IMR-90 (cell line): Measurements from ENCODE around the gene PPP3CA. TPM values are rescaled to one million over a fixed set of nuclear protein-coding genes. Genes with fewer than 3 reads are reported as not detected.

ENCODE experiments used
- ATAC-seq: fragments of 200-7000 bp; cut with Tn5 transposase; 2 replicates; pipeline ENCODE4 v1.9.1; 2020; ENCODE audit warnings: low read depth, mild to moderate bottlenecking, moderate library complexity
- BruUV-seq: library from RNA; stranded (reverse); fragments of 400-500 nt; replicated peaks from 2 replicates; lab custom pipeline; 2021; lab: Mats Ljungman, UMichigan
- CTCF ChIA-PET: fragments of 300-600 bp; formaldehyde crosslinking; extraction: SDS; loops from one replicate; lab custom pipeline; 2021; ENCODE audit warnings: antibody characterized with exemption; lab: Yijun Ruan, JAX
- POLR2A ChIA-PET: fragments of 300-600 bp; sonication (Branson Sonifier 250); formaldehyde crosslinking; loops from one replicate; lab custom pipeline; 2022; ENCODE audit warnings: antibody characterized with exemption; ENCODE audit not compliant: unreplicated experiment; lab: Charles Lee
- DNase-seq: peaks from one replicate; pipeline ENCODE4 v3.0.0; 2013
- H2AFZ ChIP-seq: replicated peaks from 2 replicates; pipeline ENCODE3; 2013; ENCODE audit warnings: low read length, mild to moderate bottlenecking; ENCODE audit not compliant: poor library complexity
- H2AK5ac ChIP-seq: 2 replicates; pipeline ENCODE4 v1.6.1; 2013; ENCODE audit warnings: low read depth, low read length, inconsistent platforms
- H2AK9ac ChIP-seq: replicated peaks from 2 replicates; pipeline ENCODE3; 2013; ENCODE audit warnings: mild to moderate bottlenecking, low read depth, low read length, moderate library complexity; ENCODE audit not compliant: poor library complexity
- H2BK120ac ChIP-seq: 2 replicates; pipeline ENCODE4 v1.6.1; 2013; ENCODE audit warnings: low read depth, low read length, inconsistent platforms
- H2BK15ac ChIP-seq: 3 replicates; pipeline ENCODE4 v1.6.1; 2013; ENCODE audit warnings: low read depth, low read length, inconsistent platforms
- H2BK20ac ChIP-seq: 2 replicates; pipeline ENCODE4 v1.6.1; 2013; ENCODE audit warnings: low read depth, mild to moderate bottlenecking, inconsistent platforms, low read length, moderate library complexity
- H2BK5ac ChIP-seq: 2 replicates; pipeline ENCODE4 v1.6.1; 2013; ENCODE audit warnings: mild to moderate bottlenecking, low read depth, low read length, inconsistent platforms; ENCODE audit not compliant: poor library complexity, severe bottlenecking
- H3K14ac ChIP-seq: replicated peaks from 2 replicates; pipeline ENCODE4 v1.6.1; 2013; ENCODE audit warnings: low read depth, low read length, inconsistent platforms
- H3K18ac ChIP-seq: 2 replicates; pipeline ENCODE4 v1.6.1; 2013; ENCODE audit warnings: low read depth, low read length, control low read depth
- H3K23ac ChIP-seq: 2 replicates; pipeline ENCODE4 v1.6.1; 2013; ENCODE audit warnings: low read depth, low read length, inconsistent platforms
- H3K27ac ChIP-seq: 2 replicates; pipeline ENCODE4 v1.5.1; 2013; ENCODE audit warnings: mild to moderate bottlenecking, control low read depth, low read length; ENCODE audit not compliant: insufficient read depth
- H3K27me3 ChIP-seq: 2 replicates; pipeline ENCODE4 v1.6.1; 2013; ENCODE audit warnings: low read length; ENCODE audit not compliant: control insufficient read depth, insufficient read depth
- H3K36me3 ChIP-seq: 2 replicates; pipeline ENCODE4 v1.6.1; 2013; ENCODE audit warnings: low read length, mixed read lengths; ENCODE audit not compliant: control insufficient read depth, insufficient read depth
- H3K4ac ChIP-seq: 2 replicates; pipeline ENCODE4 v1.6.1; 2013; ENCODE audit warnings: low read depth, low read length, inconsistent platforms
- H3K4me1 ChIP-seq: 2 replicates; pipeline ENCODE4 v1.6.1; 2013; ENCODE audit warnings: low read length, mixed read lengths; ENCODE audit not compliant: control insufficient read depth, insufficient read depth
- H3K4me2 ChIP-seq: 2 replicates; pipeline ENCODE4 v1.6.1; 2013; ENCODE audit warnings: low read depth, mild to moderate bottlenecking, control low read depth, low read length, moderate library complexity
- H3K4me3 ChIP-seq: 2 replicates; pipeline ENCODE4 v1.5.1; 2013; ENCODE audit warnings: low read depth, mild to moderate bottlenecking, control low read depth, low read length, moderate library complexity; ENCODE audit not compliant: insufficient read depth
- H3K56ac ChIP-seq: 2 replicates; pipeline ENCODE4 v1.6.1; 2013; ENCODE audit warnings: low read length, inconsistent platforms; ENCODE audit not compliant: insufficient read depth; ENCODE audit errors: extremely low read depth
- H3K79me1 ChIP-seq, 2 experiments: 2 replicates each; pipeline ENCODE4 v1.6.1; 2013; ENCODE audit warnings: low read length in 2 of 2, inconsistent platforms in 1 of 2, low read depth in 1 of 2
- H3K9ac ChIP-seq: 2 replicates; pipeline ENCODE4 v1.6.1; 2013; ENCODE audit warnings: low read depth, low read length, control low read depth
- H3K9me1 ChIP-seq: 2 replicates; pipeline ENCODE4 v1.6.1; 2013; ENCODE audit warnings: low read length, inconsistent platforms; ENCODE audit not compliant: insufficient read depth
- H3K9me3 ChIP-seq: 2 replicates; pipeline ENCODE4 v1.6.1; 2013; ENCODE audit warnings: low read length; ENCODE audit not compliant: control insufficient read depth, insufficient read depth
- H4K20me1 ChIP-seq: 2 replicates; pipeline ENCODE4 v1.6.1; 2013; ENCODE audit warnings: low read length, inconsistent platforms; ENCODE audit not compliant: insufficient read depth
- H4K5ac ChIP-seq: 2 replicates; pipeline ENCODE4 v1.6.1; 2013; ENCODE audit warnings: mild to moderate bottlenecking, low read depth, low read length, control low read depth
- H4K8ac ChIP-seq, 2 experiments: 2 replicates each; pipeline ENCODE4 v1.6.1; 2013; ENCODE audit warnings: low read depth in 2 of 2, low read length in 2 of 2, control low read depth in 1 of 2, inconsistent platforms in 1 of 2
- H4K91ac ChIP-seq: 2 replicates; pipeline ENCODE4 v1.6.1; 2013; ENCODE audit warnings: low read depth, low read length, inconsistent platforms; ENCODE audit not compliant: insufficient read depth
- BHLHE40 ChIP-seq: fragments of 150-350 bp; IDR thresholded peaks from 2 replicates; pipeline ENCODE4 v1.6.1; 2016; ENCODE audit warnings: mild to moderate bottlenecking, low read depth, low read length
- CEBPB ChIP-seq: IDR thresholded peaks from 2 replicates; pipeline ENCODE4 v1.6.1; 2012; ENCODE audit warnings: low read depth, low read length, improper control_type of control experiment
- CHD1 ChIP-seq: IDR thresholded peaks from 2 replicates; pipeline ENCODE4 v1.6.1; 2012; ENCODE audit warnings: low read depth, low read length, improper control_type of control experiment
- MXI1 ChIP-seq: IDR thresholded peaks from 2 replicates; pipeline ENCODE4 v1.6.1; 2012; ENCODE audit warnings: low read depth, mild to moderate bottlenecking, low read length, moderate library complexity, borderline replicate concordance
- NFE2L2 ChIP-seq: fragments of 150-350 bp; IDR thresholded peaks from 2 replicates; pipeline ENCODE4 v1.6.1; 2016; ENCODE audit warnings: low read depth, mild to moderate bottlenecking, low read length
- POLR2A ChIP-seq: IDR thresholded peaks from 2 replicates; pipeline ENCODE4 v1.6.1; 2012; ENCODE audit warnings: mild to moderate bottlenecking, low read depth, low read length
- RAD21 ChIP-seq: IDR thresholded peaks from 2 replicates; pipeline ENCODE4 v1.6.1; 2012; ENCODE audit warnings: low read length, improper control_type of control experiment
- RCOR1 ChIP-seq: IDR thresholded peaks from 2 replicates; pipeline ENCODE4 v1.6.1; 2012; ENCODE audit warnings: mild to moderate bottlenecking, low read length, improper control_type of control experiment; ENCODE audit not compliant: insufficient replicate concordance
- WGBS, 2 experiments: methylation state at CpG; one replicate each; pipeline versions ENCODE4 v1.1.5 to v1.1.7; 2013; ENCODE audit warnings: missing lambda C conversion rate in 2 of 2; ENCODE audit not compliant: insufficient read length in 1 of 2; ENCODE audit errors: extremely low coverage in 2 of 2; 5-methylcytosine and 5-hydroxymethylcytosine counted together
- dilution Hi-C: fragments of 300-500 bp; cut with HindIII; formaldehyde crosslinking; loops from one replicate; pipeline ENCODE4 v1.14.3; 2018; ENCODE audit warnings: low sequenced_read_pairs; ENCODE audit not compliant: unreplicated experiment
- in situ Hi-C: fragments of 300-500 bp; cut with MboI; formaldehyde crosslinking; loops from 3 replicates; pipeline ENCODE4 v1.14.3; 2019; ENCODE audit warnings: low sequenced_read_pairs, inconsistent platforms, mixed read lengths
- intact Hi-C: fragments of 100-400 bp; cut with micrococcal nuclease; formaldehyde crosslinking; loops from 2 replicates; pipeline ENCODE4 v1.10.0; 2022
- polyA plus RNA-seq, 3 experiments: library from polyadenylated mRNA; depleted of rRNA; stranded (reverse); fragments of >200 nt; gene quantifications; 2 replicates each; pipeline ENCODE4 v1.2.3, GENCODE V29; 2012; ENCODE audit warnings: low replicate concordance in 1 of 3
- total RNA-seq: library from RNA; depleted of rRNA; stranded (reverse); fragments of >200 nt; gene quantifications from 2 replicates; pipeline ENCODE4 v1.2.3, GENCODE V29; 2012
- TF ChIP-seq, protein P1 (sequence below): fragments of 150-350 bp; IDR thresholded peaks from 2 replicates; pipeline ENCODE4 v1.6.1; 2017; ENCODE audit warnings: mild to moderate bottlenecking, antibody characterized with exemption, low read length, low read depth
- TF ChIP-seq, protein P2 (sequence below): conservative IDR thresholded peaks from 2 replicates; pipeline ENCODE4 v1.5.1; 2012; ENCODE audit warnings: mild to moderate bottlenecking, low read depth, low read length, improper control_type of control experiment

The PPP3CA gene
- total and polyA plus RNA-seq, 2 of the 4 experiments (the other 2 are of a cell fraction), result 14.5 to 48.6 TPM

DNA sequence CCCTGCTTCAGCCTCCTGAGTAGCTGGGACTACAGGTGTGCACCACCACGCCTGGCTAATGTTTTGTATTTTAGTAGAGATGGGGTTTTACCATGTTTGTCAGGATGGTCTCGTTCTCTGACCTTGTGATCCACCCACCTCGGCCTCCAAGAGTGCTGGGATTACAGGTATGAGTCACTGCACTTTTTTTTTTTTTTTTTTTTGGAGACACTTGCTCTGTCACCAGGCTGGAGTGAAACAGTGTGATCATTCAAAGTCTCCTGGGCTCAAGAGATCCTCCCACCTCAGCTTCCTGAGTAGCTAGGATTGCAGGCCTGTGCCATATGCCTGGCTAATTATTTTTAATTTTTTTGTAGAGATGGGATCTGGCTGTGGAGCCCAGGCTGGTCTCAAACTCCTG lies 338.8 kb downstream of the PPP3CA start:
- Histone ChIP-seq H2AK9ac (no peak overlapping the region), H3K18ac (no peak overlapping the region), H3K23ac (no peak overlapping the region), H4K20me1 (no peaks in the 10 kb centered on the region), H3K4me3 (no peak overlapping the region), H2BK20ac (no peak overlapping the region), H3K9me1 (no peaks in the 10 kb centered on the region; the same call in 1 of the 2 replicates), H3K27ac (no peak overlapping the region), H2BK5ac (no peak overlapping the region), H3K79me1 (no peaks in the 10 kb centered on the region), H3K14ac (no peak overlapping the region), H3K9ac (no peak overlapping the region), H3K27me3 (no peaks in the 10 kb centered on the region), H3K9me3 (no peaks in the 10 kb centered on the region), H2BK120ac (no peak overlapping the region), H2BK15ac (no peak overlapping the region), H3K4me1 (no peaks in the 10 kb centered on the region), H3K4me2 (no peak overlapping the region), H3K4ac (no peak overlapping the region), H2AK5ac (no peak overlapping the region), H3K36me3 (no peaks in the 10 kb centered on the region), H3K56ac (no peak overlapping the region), H4K91ac (no peak overlapping the region), H2AFZ (no peak overlapping the region), H4K5ac (no peak overlapping the region), H4K8ac (no peak overlapping the region)
- ChIA-PET CTCF (interaction anchor here (0.6 kb wide), 1 partner anchor 296 kb away, joined by 3 read pairs; no protein-coding TSS in a partner anchor), POLR2A (no interaction called here)
- dilution Hi-C loops (no loop called here), intact Hi-C loops (no loop called here), in situ Hi-C loops (no loop called here)
- WGBS, 2 experiments, result no CpG with 5 or more reads among the region's 3 CpGs
- no TSS peak for BruUV-seq
- no peak for ATAC-seq
- DNase-seq, result no peak
- TF ChIP-seq, protein P1, sequence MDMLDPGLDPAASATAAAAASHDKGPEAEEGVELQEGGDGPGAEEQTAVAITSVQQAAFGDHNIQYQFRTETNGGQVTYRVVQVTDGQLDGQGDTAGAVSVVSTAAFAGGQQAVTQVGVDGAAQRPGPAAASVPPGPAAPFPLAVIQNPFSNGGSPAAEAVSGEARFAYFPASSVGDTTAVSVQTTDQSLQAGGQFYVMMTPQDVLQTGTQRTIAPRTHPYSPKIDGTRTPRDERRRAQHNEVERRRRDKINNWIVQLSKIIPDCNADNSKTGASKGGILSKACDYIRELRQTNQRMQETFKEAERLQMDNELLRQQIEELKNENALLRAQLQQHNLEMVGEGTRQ, result no peak
- TF ChIP-seq BHLHE40 (no peak), NFE2L2 (no peak), RCOR1 (no peak), CEBPB (no peak), POLR2A (no peak), RAD21 (no peak), CHD1 (no peak), MXI1 (no peak)
- TF ChIP-seq, protein P2, sequence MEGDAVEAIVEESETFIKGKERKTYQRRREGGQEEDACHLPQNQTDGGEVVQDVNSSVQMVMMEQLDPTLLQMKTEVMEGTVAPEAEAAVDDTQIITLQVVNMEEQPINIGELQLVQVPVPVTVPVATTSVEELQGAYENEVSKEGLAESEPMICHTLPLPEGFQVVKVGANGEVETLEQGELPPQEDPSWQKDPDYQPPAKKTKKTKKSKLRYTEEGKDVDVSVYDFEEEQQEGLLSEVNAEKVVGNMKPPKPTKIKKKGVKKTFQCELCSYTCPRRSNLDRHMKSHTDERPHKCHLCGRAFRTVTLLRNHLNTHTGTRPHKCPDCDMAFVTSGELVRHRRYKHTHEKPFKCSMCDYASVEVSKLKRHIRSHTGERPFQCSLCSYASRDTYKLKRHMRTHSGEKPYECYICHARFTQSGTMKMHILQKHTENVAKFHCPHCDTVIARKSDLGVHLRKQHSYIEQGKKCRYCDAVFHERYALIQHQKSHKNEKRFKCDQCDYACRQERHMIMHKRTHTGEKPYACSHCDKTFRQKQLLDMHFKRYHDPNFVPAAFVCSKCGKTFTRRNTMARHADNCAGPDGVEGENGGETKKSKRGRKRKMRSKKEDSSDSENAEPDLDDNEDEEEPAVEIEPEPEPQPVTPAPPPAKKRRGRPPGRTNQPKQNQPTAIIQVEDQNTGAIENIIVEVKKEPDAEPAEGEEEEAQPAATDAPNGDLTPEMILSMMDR, result no peak
